GM23338 (cell line): ENCODE results near the gene ACAD11. TPM values are rescaled to one million over a fixed set of nuclear protein-coding genes. Genes with fewer than 3 reads are reported as not detected.

Experiments used
- ATAC-seq: fragments of 200-7000 bp; cut with Tn5 transposase; 3 replicates; pipeline ENCODE4 v1.9.1; 2020
- DNase-seq: peaks from one replicate; pipeline ENCODE4 v3.0.0-alpha.2; 2015; ENCODE audit warnings: low spot score
- H2AFZ ChIP-seq: fragments of 200-600 bp; sonication (generic); 2 replicates; pipeline ENCODE4 v1.8.0; 2016; ENCODE audit warnings: antibody characterized with exemption, mild to moderate bottlenecking, moderate library complexity
- H3F3A ChIP-seq: fragments of 200-600 bp; sonication (generic); replicated peaks from 2 replicates; pipeline ENCODE4 v1.8.0; 2017; ENCODE audit warnings: antibody characterized with exemption, mixed run types, low read depth
- H3K27ac ChIP-seq: fragments of 200-600 bp; sonication (generic); 2 replicates; pipeline ENCODE4 v1.6.1; 2016; ENCODE audit warnings: low read depth
- H3K27me3 ChIP-seq: fragments of 200-600 bp; sonication (generic); 2 replicates; pipeline ENCODE4 v1.8.0; 2016; ENCODE audit warnings: mild to moderate bottlenecking, mixed run types, moderate library complexity; ENCODE audit not compliant: insufficient read depth
- H3K36me3 ChIP-seq: fragments of 200-600 bp; sonication (generic); 2 replicates; pipeline ENCODE4 v1.8.0; 2016; ENCODE audit warnings: mild to moderate bottlenecking; ENCODE audit not compliant: insufficient read depth
- H3K4me1 ChIP-seq: fragments of 200-600 bp; sonication (generic); 2 replicates; pipeline ENCODE4 v1.8.0; 2016; ENCODE audit warnings: mild to moderate bottlenecking, moderate library complexity; ENCODE audit not compliant: insufficient read depth
- H3K4me2 ChIP-seq: fragments of 200-600 bp; sonication (generic); 2 replicates; pipeline ENCODE4 v1.7.1; 2017; ENCODE audit warnings: mixed run types
- H3K4me3 ChIP-seq: fragments of 200-600 bp; sonication (generic); 2 replicates; pipeline ENCODE4 v1.6.1; 2016; ENCODE audit warnings: mixed run types
- H3K79me2 ChIP-seq: fragments of 200-600 bp; sonication (generic); replicated peaks from 2 replicates; pipeline ENCODE4 v1.8.0; 2017; ENCODE audit warnings: mild to moderate bottlenecking; ENCODE audit not compliant: insufficient read depth
- H3K9me2 ChIP-seq: fragments of 200-600 bp; sonication (generic); 2 replicates; pipeline ENCODE4 v1.8.0; 2017; ENCODE audit not compliant: insufficient read depth
- H4K20me1 ChIP-seq: fragments of 200-600 bp; sonication (generic); replicated peaks from 2 replicates; pipeline ENCODE4 v1.8.0; 2017; ENCODE audit warnings: mild to moderate bottlenecking; ENCODE audit not compliant: insufficient read depth
- H3K27ac Mint-ChIP-seq: 2 replicates; pipeline ENCODE4 v1.8.0; 2020; ENCODE audit warnings: inconsistent platforms, mild to moderate bottlenecking, moderate library complexity, mixed read lengths
- H3K27me3 Mint-ChIP-seq: 3 replicates; pipeline ENCODE4 v1.8.0; 2022; ENCODE audit warnings: low read depth, mild to moderate bottlenecking, moderate library complexity, mixed read lengths, inconsistent platforms; ENCODE audit not compliant: insufficient read depth, poor library complexity
- H3K36me3 Mint-ChIP-seq: 3 replicates; pipeline ENCODE4 v1.8.0; 2021; ENCODE audit warnings: low read depth, mild to moderate bottlenecking, inconsistent platforms, moderate library complexity, mixed read lengths
- H3K4me1 Mint-ChIP-seq: 3 replicates; pipeline ENCODE4 v1.8.0; 2020; ENCODE audit warnings: mild to moderate bottlenecking, inconsistent platforms, mixed read lengths
- H3K4me3 Mint-ChIP-seq: 3 replicates; pipeline ENCODE4 v1.8.0; 2021; ENCODE audit warnings: moderate library complexity, mild to moderate bottlenecking, inconsistent platforms, mixed read lengths
- H3K9me3 Mint-ChIP-seq: 3 replicates; pipeline ENCODE4 v1.8.0; 2020; ENCODE audit warnings: moderate library complexity, mild to moderate bottlenecking, inconsistent platforms, mixed read lengths
- CREB1 ChIP-seq: fragments of 250-450 bp; sonication (Bioruptor Pico); IDR thresholded peaks from 2 replicates; pipeline ENCODE4 v1.5.0; 2020; ENCODE audit warnings: low read depth, mild to moderate bottlenecking, moderate library complexity
- CTCF ChIP-seq, 2 experiments: fragments of 200-600 bp in 1 of 2; sonication (generic) in 1 of 2; conservative IDR thresholded peaks; 2 replicates each; pipeline versions ENCODE4 v1.5.1 to v1.6.1; 2016 to 2017; ENCODE audit warnings: antibody characterized with exemption in 2 of 2, low read depth in 2 of 2, mild to moderate bottlenecking in 2 of 2, moderate library complexity in 1 of 2
- ETS1 ChIP-seq: IDR thresholded peaks from 2 replicates; pipeline ENCODE4 v1.6.1; 2016; ENCODE audit warnings: antibody characterized with exemption
- EZH2 ChIP-seq: fragments of 200-600 bp; sonication (generic); IDR thresholded peaks from one replicate; pipeline ENCODE4 v1.8.0; 2017; ENCODE audit warnings: antibody characterized with exemption, mild to moderate bottlenecking, low read depth; ENCODE audit not compliant: unreplicated experiment
- EZH2phosphoT487 ChIP-seq: fragments of 200-600 bp; sonication (generic); IDR thresholded peaks from one replicate; pipeline ENCODE4 v1.8.1; 2018; ENCODE audit warnings: antibody characterized with exemption; ENCODE audit not compliant: unreplicated experiment
- JUNB ChIP-seq: IDR thresholded peaks from one replicate; pipeline ENCODE4 v1.6.1; 2016; ENCODE audit warnings: antibody characterized with exemption; ENCODE audit not compliant: unreplicated experiment
- NANOG ChIP-seq: IDR thresholded peaks from 2 replicates; pipeline ENCODE4 v1.6.1; 2016; ENCODE audit warnings: antibody characterized with exemption, borderline replicate concordance
- POLR2AphosphoS5 ChIP-seq: IDR thresholded peaks from 2 replicates; pipeline ENCODE4 v1.6.1; 2016; ENCODE audit warnings: antibody characterized with exemption, low read depth
- REST ChIP-seq: IDR thresholded peaks from one replicate; pipeline ENCODE4 v1.6.1; 2018; ENCODE audit warnings: antibody characterized with exemption; ENCODE audit not compliant: unreplicated experiment
- STAT1 ChIP-seq: IDR thresholded peaks from one replicate; pipeline ENCODE4 v1.6.1; 2016; ENCODE audit warnings: antibody characterized with exemption; ENCODE audit not compliant: unreplicated experiment
- ZNF114 ChIP-seq: fragments of 250-450 bp; sonication (Bioruptor Pico); IDR thresholded peaks from 2 replicates; pipeline ENCODE4 v1.5.0; 2020; ENCODE audit warnings: mild to moderate bottlenecking, moderate library complexity
- ZNF331 ChIP-seq: fragments of 250-450 bp; sonication (Bioruptor Pico); IDR thresholded peaks from 2 replicates; pipeline ENCODE4 v1.5.0; 2020; ENCODE audit warnings: low read depth, mild to moderate bottlenecking, moderate library complexity
- polyA plus RNA-seq: library from polyadenylated mRNA; unstranded; fragments of >200 nt; fragmentation: Nextera tagmentation; extraction: Ambion mirVana; gene quantifications from 2 replicates; pipeline ENCODE4 v1.2.1, GENCODE V29; 2016
- total RNA-seq: library from RNA; depleted of rRNA; stranded (reverse); fragments of >200 nt; shearing (Covaris generic); gene quantifications from 2 replicates; pipeline ENCODE4 v1.2.3, GENCODE V29; 2014
- TF ChIP-seq, protein P1 (sequence below): fragments of 250-450 bp; sonication (Bioruptor Pico); IDR thresholded peaks from 2 replicates; pipeline ENCODE4 v1.5.0; 2020; ENCODE audit warnings: mild to moderate bottlenecking, moderate library complexity

Gene ACAD11
- total and polyA plus RNA-seq, 2 experiments from 2014 or later = 11.4 to 17.1 TPM

DNA sequence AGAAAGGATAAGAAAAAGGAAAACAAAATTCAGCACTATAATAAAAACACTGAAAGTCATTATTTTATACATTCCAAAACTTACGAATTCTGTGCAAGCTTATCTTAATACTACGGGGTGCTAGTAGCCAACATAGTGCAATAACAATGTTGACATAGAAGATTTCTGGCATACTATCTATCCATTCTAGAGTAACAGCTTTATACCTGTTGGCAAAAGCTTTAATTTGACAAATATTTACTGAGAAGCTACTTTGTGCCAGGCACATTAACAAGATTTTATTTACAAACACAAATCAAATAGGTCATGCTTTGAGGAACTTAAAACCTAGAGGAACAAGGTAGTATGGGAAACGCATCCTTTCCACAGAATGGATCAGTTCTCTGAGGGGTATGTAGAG, 61.4 kb downstream of the ACAD11 start:
- H2AFZ ChIP-seq = no peak overlapping the region
- DNase-seq (no peak), ATAC-seq (no peak)
- Mint-ChIP-seq H3K27me3 (no peaks in the 10 kb centered on the region), H3K9me3 (no peaks in the 10 kb centered on the region), H3K36me3 (peaks cover 4% of the 10 kb centered on the region; the same call in 1 of the 3 replicates), H3K27ac (no peak overlapping the region), H3K4me1 (peaks cover 6% of the 10 kb centered on the region; the same call in 2 of the 3 replicates), H3K4me3 (no peak overlapping the region)
- H3K4me2 ChIP-seq = no peak overlapping the region
- no peak overlapping the region for H3K27ac ChIP-seq
- H4K20me1 ChIP-seq = no peaks in the 10 kb centered on the region
- no peak overlapping the region for H3K4me3 ChIP-seq
- H3K9me2 ChIP-seq = no peaks in the 10 kb centered on the region
- H3F3A ChIP-seq = no peaks in the 10 kb centered on the region
- H3K79me2 ChIP-seq = no peaks in the 10 kb centered on the region
- no peaks in the 10 kb centered on the region; the same call in 1 of the 2 replicates for H3K4me1 ChIP-seq
- no peaks in the 10 kb centered on the region for H3K36me3 ChIP-seq
- no peak for TF ChIP-seq NANOG
- no peak for TF ChIP-seq EZH2
- no peak for TF ChIP-seq REST
- TF ChIP-seq CTCF (conservative IDR thresholded peaks at IDR 0.05; ENCODE audit: low read depth in 2 of 2) = no peak
- TF ChIP-seq STAT1 = no peak
- TF ChIP-seq CREB1 (CRISPR knock-in tag) = no peak
- TF ChIP-seq ETS1 = no peak
- no peak for TF ChIP-seq JUNB
- no peak for TF ChIP-seq ZNF114 (CRISPR knock-in tag)
- no peak for TF ChIP-seq ZNF331 (CRISPR knock-in tag)
- TF ChIP-seq POLR2AphosphoS5 = no peak
- no peak for TF ChIP-seq EZH2phosphoT487
- TF ChIP-seq, protein P1, sequence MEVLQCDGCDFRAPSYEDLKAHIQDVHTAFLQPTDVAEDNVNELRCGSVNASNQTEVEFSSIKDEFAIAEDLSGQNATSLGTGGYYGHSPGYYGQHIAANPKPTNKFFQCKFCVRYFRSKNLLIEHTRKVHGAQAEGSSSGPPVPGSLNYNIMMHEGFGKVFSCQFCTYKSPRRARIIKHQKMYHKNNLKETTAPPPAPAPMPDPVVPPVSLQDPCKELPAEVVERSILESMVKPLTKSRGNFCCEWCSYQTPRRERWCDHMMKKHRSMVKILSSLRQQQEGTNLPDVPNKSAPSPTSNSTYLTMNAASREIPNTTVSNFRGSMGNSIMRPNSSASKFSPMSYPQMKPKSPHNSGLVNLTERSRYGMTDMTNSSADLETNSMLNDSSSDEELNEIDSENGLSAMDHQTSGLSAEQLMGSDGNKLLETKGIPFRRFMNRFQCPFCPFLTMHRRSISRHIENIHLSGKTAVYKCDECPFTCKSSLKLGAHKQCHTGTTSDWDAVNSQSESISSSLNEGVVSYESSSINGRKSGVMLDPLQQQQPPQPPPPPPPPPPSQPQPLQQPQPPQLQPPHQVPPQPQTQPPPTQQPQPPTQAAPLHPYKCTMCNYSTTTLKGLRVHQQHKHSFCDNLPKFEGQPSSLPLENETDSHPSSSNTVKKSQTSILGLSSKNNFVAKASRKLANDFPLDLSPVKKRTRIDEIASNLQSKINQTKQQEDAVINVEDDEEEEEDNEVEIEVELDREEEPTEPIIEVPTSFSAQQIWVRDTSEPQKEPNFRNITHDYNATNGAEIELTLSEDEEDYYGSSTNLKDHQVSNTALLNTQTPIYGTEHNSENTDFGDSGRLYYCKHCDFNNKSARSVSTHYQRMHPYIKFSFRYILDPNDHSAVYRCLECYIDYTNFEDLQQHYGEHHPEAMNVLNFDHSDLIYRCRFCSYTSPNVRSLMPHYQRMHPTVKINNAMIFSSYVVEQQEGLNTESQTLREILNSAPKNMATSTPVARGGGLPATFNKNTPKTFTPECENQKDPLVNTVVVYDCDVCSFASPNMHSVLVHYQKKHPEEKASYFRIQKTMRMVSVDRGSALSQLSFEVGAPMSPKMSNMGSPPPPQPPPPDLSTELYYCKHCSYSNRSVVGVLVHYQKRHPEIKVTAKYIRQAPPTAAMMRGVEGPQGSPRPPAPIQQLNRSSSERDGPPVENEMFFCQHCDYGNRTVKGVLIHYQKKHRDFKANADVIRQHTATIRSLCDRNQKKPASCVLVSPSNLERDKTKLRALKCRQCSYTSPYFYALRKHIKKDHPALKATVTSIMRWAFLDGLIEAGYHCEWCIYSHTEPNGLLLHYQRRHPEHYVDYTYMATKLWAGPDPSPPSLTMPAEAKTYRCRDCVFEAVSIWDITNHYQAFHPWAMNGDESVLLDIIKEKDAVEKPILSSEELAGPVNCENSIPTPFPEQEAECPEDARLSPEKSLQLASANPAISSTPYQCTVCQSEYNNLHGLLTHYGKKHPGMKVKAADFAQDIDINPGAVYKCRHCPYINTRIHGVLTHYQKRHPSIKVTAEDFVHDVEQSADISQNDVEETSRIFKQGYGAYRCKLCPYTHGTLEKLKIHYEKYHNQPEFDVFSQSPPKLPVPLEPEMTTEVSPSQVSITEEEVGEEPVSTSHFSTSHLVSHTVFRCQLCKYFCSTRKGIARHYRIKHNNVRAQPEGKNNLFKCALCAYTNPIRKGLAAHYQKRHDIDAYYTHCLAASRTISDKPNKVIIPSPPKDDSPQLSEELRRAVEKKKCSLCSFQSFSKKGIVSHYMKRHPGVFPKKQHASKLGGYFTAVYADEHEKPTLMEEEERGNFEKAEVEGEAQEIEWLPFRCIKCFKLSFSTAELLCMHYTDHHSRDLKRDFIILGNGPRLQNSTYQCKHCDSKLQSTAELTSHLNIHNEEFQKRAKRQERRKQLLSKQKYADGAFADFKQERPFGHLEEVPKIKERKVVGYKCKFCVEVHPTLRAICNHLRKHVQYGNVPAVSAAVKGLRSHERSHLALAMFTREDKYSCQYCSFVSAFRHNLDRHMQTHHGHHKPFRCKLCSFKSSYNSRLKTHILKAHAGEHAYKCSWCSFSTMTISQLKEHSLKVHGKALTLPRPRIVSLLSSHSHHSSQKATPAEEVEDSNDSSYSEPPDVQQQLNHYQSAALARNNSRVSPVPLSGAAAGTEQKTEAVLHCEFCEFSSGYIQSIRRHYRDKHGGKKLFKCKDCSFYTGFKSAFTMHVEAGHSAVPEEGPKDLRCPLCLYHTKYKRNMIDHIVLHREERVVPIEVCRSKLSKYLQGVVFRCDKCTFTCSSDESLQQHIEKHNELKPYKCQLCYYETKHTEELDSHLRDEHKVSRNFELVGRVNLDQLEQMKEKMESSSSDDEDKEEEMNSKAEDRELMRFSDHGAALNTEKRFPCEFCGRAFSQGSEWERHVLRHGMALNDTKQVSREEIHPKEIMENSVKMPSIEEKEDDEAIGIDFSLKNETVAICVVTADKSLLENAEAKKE (CRISPR knock-in tag) = no peak
- H3K27me3 ChIP-seq = no peaks in the 10 kb centered on the region
